ENCODE results near the gene CIT.

CIT gene

GRCh38 chr12:119876761-119877638 is at the start of gene CIT:
CIT (minus strand) TSS chr12:119877320; CDS start chr12:119876168, 1,152 bp downstream.
- TF ChIP-seq CTCF (conservative IDR thresholded peaks at IDR 0.05; ENCODE audit: low read depth, low read length): no peak
- H3K4me3 ChIP-seq (ENCODE audit: low read length): peak within 1 kb of the TSS; percentile 96

GRCh38 chr12:119925269-119925668 is 48.1 kb upstream of the CIT start:
- DNase-seq (ENCODE audit: low read depth): no peak
- TF ChIP-seq CTCF (conservative IDR thresholded peaks at IDR 0.05; ENCODE audit: low read depth, low read length): no peak
- H3K4me3 ChIP-seq (ENCODE audit: low read length): no peak overlapping the region

More at GRCh38 chr12:119876761-119877638, at the start of gene CIT:
- peak; percentile 79 for DNase-seq (ENCODE audit: low read depth)

GRCh38 chr12:119920064-119920463 is 42.9 kb upstream of the CIT start:
- TF ChIP-seq CTCF (conservative IDR thresholded peaks at IDR 0.05; ENCODE audit: low read depth, low read length): no peak
- no peak overlapping the region for H3K4me3 ChIP-seq (ENCODE audit: low read length)
- no peak for DNase-seq (ENCODE audit: low read depth)

GRCh38 chr12:119915894-119916510 is 38.9 kb upstream of the CIT start:
- no peak for DNase-seq (ENCODE audit: low read depth)
- no peak for TF ChIP-seq CTCF (conservative IDR thresholded peaks at IDR 0.05; ENCODE audit: low read depth, low read length)
- H3K4me3 ChIP-seq (ENCODE audit: low read length): no peak overlapping the region

- TF ChIP-seq CTCF (conservative IDR thresholded peaks at IDR 0.05; ENCODE audit: low read depth, low read length): no peak
- H3K4me3 ChIP-seq (ENCODE audit: low read length): no peak overlapping the region
- no peak for DNase-seq (ENCODE audit: low read depth)
These were observed 37.5 kb upstream of the CIT start for GRCh38 chr12:119914666-119915065.

- no peak for TF ChIP-seq CTCF (conservative IDR thresholded peaks at IDR 0.05; ENCODE audit: low read depth, low read length)
- no peak for DNase-seq (ENCODE audit: low read depth)
- no peak overlapping the region for H3K4me3 ChIP-seq (ENCODE audit: low read length)
These were observed 36.6 kb upstream of the CIT start for GRCh38 chr12:119913536-119914330.
